Esophagus squamous epithelium (tissue), 4 donors: ENCODE measurements around the gene MTTP.

Source experiments
- POLR2A ChIP-seq, 4 donors: fragments of 450-650 bp; IDR thresholded peaks; one replicate each; pipeline ENCODE4 v1.6.1; 2017; ENCODE audit warnings: antibody characterized with exemption in 4 of 4, mild to moderate bottlenecking in 4 of 4, moderate library complexity in 3 of 4
- TF ChIP-seq, protein P1 (sequence below), 6 experiments: fragments of 450-650 bp in 4 of 6; fragments of 200-600 bp in 2 of 6; sonication (generic) in 2 of 6; IDR thresholded peaks; one replicate each; pipeline ENCODE4 v1.5.1; 2016 to 2019; ENCODE audit warnings: antibody characterized with exemption in 6 of 6, mild to moderate bottlenecking in 4 of 6, moderate library complexity in 4 of 6

DNA sequence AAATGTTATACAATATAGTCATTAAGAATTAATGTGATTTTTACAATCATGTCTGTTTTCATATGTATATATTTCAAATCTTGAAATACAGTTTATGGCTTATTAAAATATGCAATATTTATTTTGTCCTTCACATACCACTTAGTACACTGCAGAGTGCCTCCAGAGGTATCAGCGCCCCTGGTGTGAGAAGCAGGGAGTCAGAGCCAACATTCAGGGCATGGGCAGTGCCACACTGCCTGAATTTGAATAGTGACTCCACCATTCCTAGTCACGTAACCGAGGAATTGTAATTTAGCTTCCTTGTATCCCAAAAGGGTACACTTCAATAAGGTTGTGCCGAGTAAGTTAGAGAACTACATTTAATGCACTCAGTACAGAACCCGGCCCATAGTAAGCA lies 87.3 kb downstream of the MTTP start:
- TF ChIP-seq, protein P1, sequence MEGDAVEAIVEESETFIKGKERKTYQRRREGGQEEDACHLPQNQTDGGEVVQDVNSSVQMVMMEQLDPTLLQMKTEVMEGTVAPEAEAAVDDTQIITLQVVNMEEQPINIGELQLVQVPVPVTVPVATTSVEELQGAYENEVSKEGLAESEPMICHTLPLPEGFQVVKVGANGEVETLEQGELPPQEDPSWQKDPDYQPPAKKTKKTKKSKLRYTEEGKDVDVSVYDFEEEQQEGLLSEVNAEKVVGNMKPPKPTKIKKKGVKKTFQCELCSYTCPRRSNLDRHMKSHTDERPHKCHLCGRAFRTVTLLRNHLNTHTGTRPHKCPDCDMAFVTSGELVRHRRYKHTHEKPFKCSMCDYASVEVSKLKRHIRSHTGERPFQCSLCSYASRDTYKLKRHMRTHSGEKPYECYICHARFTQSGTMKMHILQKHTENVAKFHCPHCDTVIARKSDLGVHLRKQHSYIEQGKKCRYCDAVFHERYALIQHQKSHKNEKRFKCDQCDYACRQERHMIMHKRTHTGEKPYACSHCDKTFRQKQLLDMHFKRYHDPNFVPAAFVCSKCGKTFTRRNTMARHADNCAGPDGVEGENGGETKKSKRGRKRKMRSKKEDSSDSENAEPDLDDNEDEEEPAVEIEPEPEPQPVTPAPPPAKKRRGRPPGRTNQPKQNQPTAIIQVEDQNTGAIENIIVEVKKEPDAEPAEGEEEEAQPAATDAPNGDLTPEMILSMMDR (IDR thresholded peaks at IDR 0.05): no peak
- no peak for TF ChIP-seq POLR2A (IDR thresholded peaks at IDR 0.05)
